Brain microvascular endothelial cell (primary cell): ENCODE data around the gene DOCK3.

Experiments used
- DNase-seq: peaks from one replicate; pipeline ENCODE4 v3.0.0-alpha.2; 2020
- H3K27ac ChIP-seq: fragments of 250-450 bp; sonication (Bioruptor Pico); 2 replicates; pipeline ENCODE4 v1.5.1; 2020; ENCODE audit warnings: mild to moderate bottlenecking, moderate library complexity
- H3K27me3 ChIP-seq: fragments of 250-450 bp; sonication (Bioruptor Pico); replicated peaks from 2 replicates; pipeline ENCODE4 v1.5.1; 2020; ENCODE audit warnings: mild to moderate bottlenecking
- H3K36me3 ChIP-seq: fragments of 250-450 bp; sonication (Bioruptor Pico); replicated peaks from 2 replicates; pipeline ENCODE4 v1.5.1; 2020; ENCODE audit warnings: mild to moderate bottlenecking
- H3K4me3 ChIP-seq: 2 replicates; pipeline ENCODE4 v1.5.1; 2011; ENCODE audit warnings: low read depth, mild to moderate bottlenecking, control low read depth, low read length, moderate library complexity
- CTCF ChIP-seq: IDR thresholded peaks from 2 replicates; pipeline ENCODE4 v1.5.1; 2011; ENCODE audit warnings: low read depth, mild to moderate bottlenecking, moderate library complexity, low read length, control low read depth, inconsistent platforms; ENCODE audit errors: missing control alignments
- in situ Hi-C: cut with HindIII; loops from 2 replicates; pipeline ENCODE4 v1.10.0; 2017; ENCODE audit warnings: low sequenced_read_pairs, low pct_ligation_motif_present

Gene DOCK3

DNA sequence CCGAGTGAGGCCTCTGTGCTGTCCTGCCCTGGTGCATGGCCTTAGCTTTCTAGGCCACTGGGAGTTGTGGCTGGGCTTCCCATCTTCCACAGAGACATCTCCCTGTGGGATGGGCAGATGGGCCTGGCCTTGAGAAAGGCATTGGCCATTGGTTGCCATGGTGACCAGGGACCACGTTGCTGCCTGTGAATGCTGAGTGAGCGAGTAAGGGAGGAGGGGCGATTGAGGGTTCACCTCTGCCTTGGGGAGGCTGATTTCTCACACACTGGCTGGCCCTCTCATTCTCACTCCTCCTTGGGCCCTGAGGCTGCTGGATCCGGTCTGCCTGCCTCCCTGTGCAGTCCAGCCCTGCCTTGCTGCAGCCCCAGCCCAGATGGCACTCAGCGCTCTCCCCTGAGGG, 26.4 kb upstream of the DOCK3 start:
- no peak overlapping the region for H3K4me3 ChIP-seq
- in situ Hi-C loops: no loop called here
- TF ChIP-seq CTCF: no peak
- DNase-seq: no peak
- no peaks in the 10 kb centered on the region for H3K36me3 ChIP-seq
- H3K27me3 ChIP-seq: no peaks in the 10 kb centered on the region
- no peak overlapping the region for H3K27ac ChIP-seq

DNA sequence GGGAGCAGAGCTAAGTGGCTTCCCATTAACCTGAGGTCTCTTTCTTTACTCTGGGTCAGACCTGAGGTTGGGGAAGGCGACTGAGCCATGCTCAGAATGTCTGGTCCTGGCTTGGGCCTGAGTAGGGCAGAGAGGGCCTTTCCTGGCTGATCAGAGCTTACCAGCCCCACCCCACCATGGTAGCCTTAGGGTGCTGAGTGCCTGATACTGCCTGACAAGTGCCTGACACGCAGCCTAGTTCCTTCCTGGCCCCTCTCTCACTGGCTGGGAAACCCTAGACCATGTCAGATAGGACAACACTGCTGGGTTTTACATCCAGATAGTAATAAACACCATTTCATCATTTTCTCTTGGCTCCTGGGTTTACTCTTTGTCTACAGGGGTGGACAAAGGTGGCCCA, 25.8 kb upstream of the DOCK3 start:
- no peak for TF ChIP-seq CTCF
- Histone ChIP-seq H3K27me3 (no peaks in the 10 kb centered on the region), H3K4me3 (no peak overlapping the region), H3K36me3 (no peaks in the 10 kb centered on the region), H3K27ac (no peak overlapping the region)
- in situ Hi-C loops: no loop called here
- no peak for DNase-seq

DNA sequence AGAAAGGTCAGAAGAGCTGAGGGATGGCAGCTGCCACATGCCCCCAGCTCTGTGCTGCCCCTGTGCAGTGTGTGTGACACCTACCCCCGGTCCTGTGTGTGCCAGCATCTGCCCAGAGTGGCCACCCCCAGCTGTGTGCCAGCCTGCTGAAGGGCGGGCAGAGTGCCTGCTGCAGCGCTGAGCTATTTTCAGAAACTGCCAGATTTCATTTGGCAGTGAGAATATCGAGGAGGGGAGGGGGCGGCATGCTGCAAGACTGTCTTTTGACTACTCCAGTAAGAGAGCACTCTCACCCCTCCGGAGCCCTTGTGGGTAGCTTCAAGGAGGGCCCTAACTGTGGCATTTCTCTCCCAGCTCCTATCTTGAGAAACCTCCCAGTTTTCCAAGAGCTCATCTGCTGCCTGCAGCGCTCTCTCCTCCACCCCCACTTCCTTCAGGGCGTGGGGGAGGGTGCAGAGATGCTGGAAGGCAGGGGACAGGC, 25.2 kb upstream of the DOCK3 start:
- in situ Hi-C loops: no loop called here
- no peaks in the 10 kb centered on the region for H3K27me3 ChIP-seq
- DNase-seq: no peak
- H3K4me3 ChIP-seq: no peak overlapping the region
- no peaks in the 10 kb centered on the region for H3K36me3 ChIP-seq
- no peak overlapping the region for H3K27ac ChIP-seq
- no peak for TF ChIP-seq CTCF

- DNase-seq: no peak
- no peaks in the 10 kb centered on the region for H3K27me3 ChIP-seq
- TF ChIP-seq CTCF: no peak
- no peak overlapping the region for H3K4me3 ChIP-seq
- in situ Hi-C loops: no loop called here
- H3K27ac ChIP-seq: no peak overlapping the region
- H3K36me3 ChIP-seq: no peaks in the 10 kb centered on the region
These were observed 24.7 kb upstream of the DOCK3 start for GRCh38 chr3:50650018-50650417.

DNA sequence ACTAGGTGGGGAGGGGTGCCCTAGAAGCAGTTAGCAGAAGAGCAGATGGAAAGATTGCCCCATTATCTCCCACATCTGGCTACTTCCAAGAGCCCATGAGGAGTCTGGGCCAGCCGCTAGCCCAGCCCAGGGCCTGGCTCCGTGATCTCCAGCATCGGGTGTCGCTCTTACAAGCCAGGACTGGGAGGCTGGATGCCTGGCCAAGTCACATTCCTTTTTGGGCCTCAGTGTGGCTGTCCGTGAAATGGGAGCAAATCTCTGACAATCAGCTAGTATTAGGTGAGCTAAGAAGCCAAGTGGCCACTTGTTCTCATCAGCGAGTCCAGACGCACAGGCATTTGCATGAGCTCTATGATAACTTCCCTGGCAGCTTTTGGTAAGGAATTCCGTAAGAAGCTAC, 23.3 kb upstream of the DOCK3 start:
- H3K27me3 ChIP-seq: no peaks in the 10 kb centered on the region
- H3K36me3 ChIP-seq: no peaks in the 10 kb centered on the region
- TF ChIP-seq CTCF: no peak
- no peak overlapping the region for H3K4me3 ChIP-seq
- in situ Hi-C loops: no loop called here
- no peak for DNase-seq
- no peak overlapping the region for H3K27ac ChIP-seq

- TF ChIP-seq CTCF: no peak
- in situ Hi-C loops: no loop called here
These were observed 22.7 kb upstream of the DOCK3 start for GRCh38 chr3:50651920-50652529.

More at GRCh38 chr3:50651920-50652529, 22.7 kb upstream of the DOCK3 start:
- no peak overlapping the region for H3K27ac ChIP-seq
- H3K36me3 ChIP-seq: no peaks in the 10 kb centered on the region
- no peak for DNase-seq
- no peaks in the 10 kb centered on the region for H3K27me3 ChIP-seq
- H3K4me3 ChIP-seq: no peak overlapping the region
